NCI-H526 treated with DMSO at 0.1 percent for 48 hours (cell line): ENCODE measurements around the gene CRYBA2.

Experiments used
- DNase-seq: peaks from one replicate; lab custom pipeline; 2025; lab: John Stamatoyannopoulos, UW

The CRYBA2 gene

DNA sequence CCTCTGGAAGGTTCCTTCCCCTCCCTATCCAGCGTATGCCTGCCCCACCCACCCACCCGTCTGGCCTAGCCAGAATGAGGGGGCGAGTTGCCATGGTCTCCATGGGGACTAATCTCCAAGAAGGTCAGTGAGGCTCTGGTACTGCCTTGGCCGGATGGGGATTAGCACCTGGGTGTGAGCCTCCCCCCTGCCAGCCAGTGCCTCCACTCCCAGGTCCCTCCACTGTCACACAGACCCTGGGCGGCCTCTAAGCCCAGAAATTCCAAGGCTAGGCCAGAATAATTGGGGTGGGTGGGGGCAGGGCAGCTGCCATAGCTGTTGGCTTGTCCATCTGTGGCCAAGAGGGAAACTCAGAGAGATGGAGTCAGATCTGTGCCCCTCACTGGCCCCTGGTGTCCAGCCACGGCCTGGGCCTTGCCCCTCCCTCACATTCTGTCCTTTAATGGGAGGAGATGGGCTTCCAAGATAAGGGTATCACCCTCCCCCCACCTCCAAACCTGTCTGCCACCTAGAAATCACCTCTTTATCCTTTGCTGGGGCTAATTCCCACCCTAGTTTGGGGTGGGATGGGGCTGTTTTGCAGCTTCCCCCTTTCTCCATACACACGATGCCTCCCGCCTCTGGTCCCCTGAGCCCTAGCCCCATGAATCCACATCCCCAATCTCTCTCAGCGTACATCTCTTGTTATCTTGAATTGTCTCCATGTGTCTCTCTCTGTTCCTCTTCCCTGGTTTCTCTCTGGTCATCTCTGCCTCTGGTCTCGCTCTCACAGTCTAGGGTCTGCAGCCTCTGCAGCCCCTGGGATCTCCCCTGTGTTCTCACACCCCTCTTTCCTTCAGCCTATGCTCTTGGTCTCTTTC, 6.0 kb upstream of the CRYBA2 start:
- no peak for DNase-seq

DNA sequence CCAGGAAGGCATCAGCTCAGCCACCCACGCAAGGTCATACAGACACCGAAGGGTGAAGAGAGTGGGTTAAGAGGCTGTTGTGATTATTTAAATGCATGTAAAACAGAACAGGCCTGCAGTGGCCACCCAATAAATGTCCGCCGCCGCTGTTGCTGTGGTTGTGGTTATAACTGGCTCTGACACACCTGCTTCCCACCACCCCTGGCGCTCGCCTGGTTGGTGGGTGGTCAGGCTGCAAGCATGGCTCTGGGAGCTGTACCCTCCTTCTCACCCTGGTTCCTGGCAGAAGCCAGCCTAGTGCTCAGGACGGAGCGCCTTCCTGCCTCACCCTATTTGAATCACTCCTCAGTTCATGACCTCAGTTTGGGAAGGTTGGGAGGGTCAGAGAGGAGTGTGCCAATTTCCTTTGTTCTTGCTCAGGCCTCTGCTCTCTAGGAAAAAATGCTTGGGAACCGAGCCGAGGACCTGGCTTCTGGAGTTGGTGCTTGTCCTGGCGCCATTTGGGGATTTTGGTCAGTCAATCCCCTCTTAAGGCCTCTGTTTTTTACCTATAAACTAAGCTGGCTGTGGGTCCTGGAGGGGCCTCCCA, 5.3 kb upstream of the CRYBA2 start:
- DNase-seq, result peak; percentile 64

- no peak for DNase-seq
These were observed 4.5 kb upstream of the CRYBA2 start for GRCh38 chr2:218997731-218998130.

- peak; percentile 74 for DNase-seq
These were observed 3.7 kb upstream of the CRYBA2 start for GRCh38 chr2:218996937-218997336.

GRCh38 chr2:218995972-218996711, 2.9 kb upstream of the CRYBA2 start:
- peak; percentile 78 for DNase-seq

- DNase-seq, result no peak
These were observed 2.3 kb upstream of the CRYBA2 start for GRCh38 chr2:218995561-218995960.

- DNase-seq, result peak; percentile 25
These were observed 398 bp downstream of the CRYBA2 start for GRCh38 chr2:218992703-218993344.

DNA sequence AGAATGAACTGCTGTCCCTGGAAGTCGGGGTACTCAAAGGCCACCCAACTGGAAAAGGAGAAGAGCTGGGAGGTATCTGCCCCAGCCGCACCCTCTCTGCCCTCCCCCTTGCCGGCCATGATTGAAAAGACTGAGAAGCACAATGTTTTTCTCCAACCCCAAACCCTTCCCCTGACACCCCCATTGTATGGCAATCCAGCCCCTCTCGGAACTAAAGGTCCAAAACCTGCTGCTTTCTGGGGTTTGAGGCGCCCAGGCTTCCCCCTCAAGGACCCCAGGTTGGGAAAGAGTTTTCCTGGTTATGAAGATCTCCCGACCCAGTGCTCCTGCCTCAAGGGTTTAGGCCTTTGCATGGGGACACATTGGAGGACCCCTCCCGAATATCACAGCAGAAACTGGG, 1.0 kb downstream of the CRYBA2 start:
- DNase-seq, result no peak

DNA sequence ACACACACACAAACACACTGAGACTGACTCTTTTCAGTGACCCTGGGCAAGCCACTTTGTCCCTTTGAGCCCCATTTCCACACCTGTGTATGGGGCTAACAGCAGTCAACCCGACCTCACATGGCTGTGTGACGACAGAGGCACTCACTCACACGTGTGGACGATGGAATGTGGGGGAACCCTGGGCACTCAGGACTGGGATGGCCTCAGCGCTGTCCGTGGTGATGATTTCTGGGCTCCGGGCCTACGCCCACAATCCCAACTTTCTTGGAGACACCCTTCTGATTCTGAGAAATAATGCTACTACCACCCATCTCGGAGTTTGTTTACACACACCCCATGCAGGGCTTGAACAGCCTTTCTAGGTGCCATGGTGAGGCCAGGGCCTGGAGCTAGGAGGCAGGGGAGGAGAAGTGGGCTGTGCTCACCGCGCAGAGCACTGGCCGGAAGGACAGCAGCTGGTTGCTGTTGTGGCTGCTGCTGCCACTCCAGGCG, 1.5 kb downstream of the CRYBA2 start:
- DNase-seq, result no peak

- no peak for DNase-seq
These were observed 2.6 kb downstream of the CRYBA2 start for GRCh38 chr2:218990612-218991011.

- DNase-seq, result no peak
These were observed 3.2 kb downstream of the CRYBA2 start for GRCh38 chr2:218990052-218990451.

- no peak for DNase-seq
These were observed 4.6 kb downstream of the CRYBA2 start for GRCh38 chr2:218988650-218989049.

DNA sequence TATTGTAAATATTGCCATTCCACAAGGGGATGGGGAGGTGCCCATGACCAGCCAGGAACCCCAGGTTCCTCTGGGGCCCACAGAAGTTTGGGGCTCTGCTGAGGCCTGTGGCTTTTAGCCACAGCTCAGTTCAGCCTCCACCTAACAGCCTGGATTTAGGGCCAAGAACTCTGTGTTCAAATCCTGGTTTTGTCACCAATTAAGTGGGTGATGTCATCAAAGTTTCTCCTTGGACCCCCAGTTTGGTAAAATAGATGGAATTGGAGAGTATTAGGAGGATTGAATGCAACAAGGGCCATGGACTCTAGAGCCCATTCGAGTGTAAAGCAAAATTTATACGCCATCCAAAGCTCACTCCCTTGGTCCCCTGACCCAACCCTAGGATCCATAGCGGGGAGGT, 5.1 kb downstream of the CRYBA2 start:
- DNase-seq, result no peak

DNA sequence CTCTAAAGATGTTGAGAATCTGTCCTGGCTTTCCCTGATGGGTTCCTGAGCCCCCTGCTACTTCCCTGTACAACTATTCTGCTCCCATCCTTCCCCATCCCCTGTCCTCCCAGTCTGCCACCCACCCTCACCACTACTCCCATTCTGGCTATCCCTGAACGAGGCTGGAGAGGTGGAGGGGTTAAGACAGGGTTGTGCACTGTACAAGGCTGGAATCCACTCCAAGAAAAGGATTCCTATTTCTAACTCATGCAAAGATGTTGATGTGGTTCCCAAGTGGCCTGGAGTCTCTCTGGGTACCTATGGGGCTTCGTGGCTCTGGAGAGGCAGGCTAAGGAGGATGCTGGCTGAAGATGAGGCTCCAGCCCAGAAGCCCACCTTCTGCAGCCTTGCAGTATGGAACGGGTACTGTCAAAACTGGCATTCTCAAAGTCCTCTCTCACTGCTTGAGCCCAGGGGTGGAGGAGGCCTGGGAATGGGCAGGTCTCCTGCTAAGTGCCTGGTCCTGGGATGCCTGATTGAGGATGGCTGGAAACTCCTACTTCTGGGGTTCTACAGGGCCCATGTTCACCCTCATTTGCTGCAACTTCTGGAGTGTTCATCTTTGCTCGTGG, 7.0 kb downstream of the CRYBA2 start:
- DNase-seq, result no peak

- DNase-seq, result peak; percentile 51
These were observed 7.7 kb downstream of the CRYBA2 start for GRCh38 chr2:218985325-218986091.

DNA sequence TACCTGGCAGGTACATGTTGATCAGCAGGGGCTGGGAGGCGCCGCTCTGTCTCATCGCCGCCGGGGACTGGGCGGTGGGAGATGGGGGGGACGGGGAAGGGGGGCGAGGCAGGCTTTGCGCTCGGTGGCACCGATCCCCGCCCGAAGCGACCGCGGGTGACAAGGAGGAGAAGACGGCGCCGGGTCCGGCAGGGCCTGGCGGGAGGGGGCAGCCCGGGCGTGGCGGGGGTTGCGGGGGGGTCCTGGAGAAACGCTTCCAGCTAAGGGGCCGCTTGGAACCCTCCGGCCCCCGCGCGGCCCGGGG, 8.2 kb downstream of the CRYBA2 start, which contains the start of gene FEV:
Gene FEV, minus strand, starts transcription at position 164 of the 304 bp plus-strand sequence. Its CDS starts 109 bp downstream, at position 55.
- no peak for DNase-seq

- DNase-seq, result peak; percentile 39
These were observed 8.8 kb downstream of the CRYBA2 start for GRCh38 chr2:218984239-218985020.

DNA sequence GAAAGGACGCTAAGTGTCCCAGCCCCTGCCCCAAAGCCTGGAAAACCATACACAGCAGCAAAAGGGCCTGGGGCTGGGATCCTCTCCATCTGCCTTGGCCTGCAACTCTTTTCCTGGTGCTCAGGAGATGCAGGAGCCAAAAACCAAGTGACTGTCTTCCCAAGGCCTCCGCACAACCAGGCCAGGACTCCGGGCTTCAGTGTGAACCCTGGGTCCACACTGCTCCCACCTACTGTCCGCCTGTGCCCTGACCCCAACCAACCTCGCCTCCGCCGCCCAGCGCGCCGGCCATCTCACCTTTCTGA, 9.3 kb downstream of the CRYBA2 start:
- no peak for DNase-seq

DNA sequence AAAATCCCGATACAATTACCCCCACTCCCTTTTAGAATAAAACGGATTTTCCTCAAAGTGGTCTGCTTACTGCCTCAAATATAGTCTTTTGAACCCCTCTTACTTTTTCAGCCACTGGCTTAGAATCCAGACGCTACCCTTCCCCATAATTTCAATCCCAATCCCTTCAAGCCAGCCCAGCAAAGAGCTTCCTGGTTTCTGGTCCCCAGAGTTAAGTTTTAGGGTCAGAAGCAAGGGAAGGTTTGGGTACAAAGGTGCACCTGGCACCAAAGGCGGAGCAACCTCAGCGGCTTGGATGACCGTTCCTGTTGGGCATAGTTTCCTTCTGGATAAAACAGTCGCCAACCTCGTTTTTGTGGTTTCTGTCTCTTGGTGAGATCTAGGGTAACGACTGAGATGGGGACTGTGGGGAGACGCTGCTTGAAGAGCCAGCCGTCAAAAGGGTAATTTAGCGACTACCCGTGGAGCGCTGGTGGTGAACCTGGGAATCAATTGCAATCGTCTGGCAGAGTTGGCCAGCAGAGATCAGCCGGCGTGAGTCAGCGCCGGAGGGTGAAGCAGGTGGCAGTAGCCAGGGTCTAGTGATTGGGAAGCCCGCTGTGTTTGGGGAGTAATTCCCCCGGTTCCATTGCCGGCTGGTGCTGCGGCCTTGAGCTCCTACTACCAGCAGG, 9.8 kb downstream of the CRYBA2 start:
- DNase-seq, result no peak
